GM23248 (cell line): ENCODE results near the gene GPR149.

Experiments used
- EZH2 ChIP-seq: fragments of 200-600 bp; sonication (generic); IDR thresholded peaks from 2 replicates; pipeline ENCODE4 v1.6.1; 2018; ENCODE audit warnings: antibody characterized with exemption, mild to moderate bottlenecking; ENCODE audit not compliant: insufficient read depth, poor library complexity, severe bottlenecking
- EZH2phosphoT487 ChIP-seq: fragments of 200-600 bp; sonication (generic); IDR thresholded peaks from 2 replicates; pipeline ENCODE4 v1.6.1; 2018; ENCODE audit warnings: antibody characterized with exemption, moderate library complexity, mild to moderate bottlenecking, low read depth; ENCODE audit not compliant: insufficient read depth

- TF ChIP-seq EZH2 (no peak), EZH2phosphoT487 (no peak)
Observed at GRCh38 chr3:154364849-154365248, 65.1 kb downstream of the GPR149 start.
